Breast epithelium (tissue), 3 donors: ENCODE data around the gene SH3BP4.

Experiments
- POLR2A ChIP-seq: fragments of 450-650 bp; IDR thresholded peaks from one replicate; pipeline ENCODE4 v1.6.1; 2016; ENCODE audit warnings: antibody characterized with exemption, mild to moderate bottlenecking, moderate library complexity
- POLR2AphosphoS5 ChIP-seq, 3 donors: sonication (generic); formaldehyde crosslinking; IDR thresholded peaks; one replicate each; pipeline ENCODE4 v1.6.1; 2017; ENCODE audit warnings: antibody characterized with exemption in 3 of 3
- TF ChIP-seq, protein P1 (sequence below), 3 donors: fragments of 450-650 bp; IDR thresholded peaks; one replicate each; pipeline ENCODE4 v1.5.1; 2016 to 2017; ENCODE audit warnings: antibody characterized with exemption in 3 of 3, mild to moderate bottlenecking in 3 of 3, moderate library complexity in 3 of 3

DNA sequence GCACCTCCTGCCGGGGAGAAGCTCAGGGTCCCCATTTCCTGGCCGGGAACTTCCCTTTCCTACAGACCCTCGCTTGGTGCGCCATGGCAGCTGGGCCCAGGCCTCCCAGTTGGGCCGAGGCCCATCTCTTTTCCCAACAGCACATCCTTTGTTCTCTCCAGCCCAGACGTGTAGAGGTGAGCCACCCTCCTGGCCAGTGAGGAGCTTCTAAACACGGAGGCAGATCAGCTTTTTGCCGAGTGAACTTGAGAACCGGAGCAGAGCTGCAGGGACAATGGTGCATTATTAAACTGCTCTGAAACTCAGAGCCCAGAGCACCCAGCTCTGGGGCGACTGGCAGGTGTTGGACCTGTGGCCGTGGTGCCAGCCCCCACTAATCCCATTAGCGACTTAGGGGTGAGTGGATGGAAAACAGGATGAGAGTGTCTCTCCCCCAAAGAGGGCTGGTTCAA lies 25.4 kb downstream of the SH3BP4 start:
- TF ChIP-seq, protein P1, sequence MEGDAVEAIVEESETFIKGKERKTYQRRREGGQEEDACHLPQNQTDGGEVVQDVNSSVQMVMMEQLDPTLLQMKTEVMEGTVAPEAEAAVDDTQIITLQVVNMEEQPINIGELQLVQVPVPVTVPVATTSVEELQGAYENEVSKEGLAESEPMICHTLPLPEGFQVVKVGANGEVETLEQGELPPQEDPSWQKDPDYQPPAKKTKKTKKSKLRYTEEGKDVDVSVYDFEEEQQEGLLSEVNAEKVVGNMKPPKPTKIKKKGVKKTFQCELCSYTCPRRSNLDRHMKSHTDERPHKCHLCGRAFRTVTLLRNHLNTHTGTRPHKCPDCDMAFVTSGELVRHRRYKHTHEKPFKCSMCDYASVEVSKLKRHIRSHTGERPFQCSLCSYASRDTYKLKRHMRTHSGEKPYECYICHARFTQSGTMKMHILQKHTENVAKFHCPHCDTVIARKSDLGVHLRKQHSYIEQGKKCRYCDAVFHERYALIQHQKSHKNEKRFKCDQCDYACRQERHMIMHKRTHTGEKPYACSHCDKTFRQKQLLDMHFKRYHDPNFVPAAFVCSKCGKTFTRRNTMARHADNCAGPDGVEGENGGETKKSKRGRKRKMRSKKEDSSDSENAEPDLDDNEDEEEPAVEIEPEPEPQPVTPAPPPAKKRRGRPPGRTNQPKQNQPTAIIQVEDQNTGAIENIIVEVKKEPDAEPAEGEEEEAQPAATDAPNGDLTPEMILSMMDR (IDR thresholded peaks at IDR 0.05) = no peak
- TF ChIP-seq POLR2A (no peak), POLR2AphosphoS5 (IDR thresholded peaks at IDR 0.05) (no peak)
